ENCODE measurements around the gene ME2. TPM values are rescaled to one million over a fixed set of nuclear protein-coding genes. Genes with fewer than 3 reads are reported as not detected.
"Not testable (repeated sequence)": the region's sequence is repeated elsewhere in the genome, so short reads cannot be mapped to it uniquely, and the experiment has no call there.

ME2 gene
- total RNA-seq, 4 donors from 2014 or later = 32.6 to 55.8 (median 48.0) TPM

- Histone ChIP-seq H3K36me3 (peaks cover 0 to 20% (median 0%) of the 10 kb centered on the region in 3 donors), H3K27me3 (no peaks in the 10 kb centered on the region), H3K9me3 (no peaks in the 10 kb centered on the region), H3K4me3 (no peak overlapping the region), H3K4me1 (peaks cover 0 to 7% (median 0%) of the 10 kb centered on the region in 4 donors), H3K27ac (no peak overlapping the region)
- WGBS, 2 donors = 96 to 100% methylated on average over 3 of the region's 3 CpGs
- no peak for DNase-seq (ENCODE audit: low spot score in 2 of 2)
- TF ChIP-seq POLR2A (IDR thresholded peaks at IDR 0.05) (no peak), CTCF (IDR thresholded peaks at IDR 0.05) (no peak), EP300 (IDR thresholded peaks at IDR 0.05) (no peak)
These were observed 110.8 kb downstream of the ME2 start for GRCh38 chr18:50989711-50990110.

GRCh38 chr18:50992351-50992762 lies 113.4 kb downstream of the ME2 start:
- TF ChIP-seq POLR2A (IDR thresholded peaks at IDR 0.05) = no peak
- no peak for TF ChIP-seq EP300 (IDR thresholded peaks at IDR 0.05)
- TF ChIP-seq CTCF (IDR thresholded peaks at IDR 0.05) = no peak
- WGBS, 2 donors = 52% methylated on average over 3 of the region's 3 CpGs
- no peaks in the 10 kb centered on the region for H3K27me3 ChIP-seq
- peaks cover 0 to under 1% (median 0%) of the 10 kb centered on the region in 4 donors for H3K4me1 ChIP-seq
- H3K36me3 ChIP-seq = peaks cover 0 to 11% (median 0%) of the 10 kb centered on the region in 3 donors
- H3K27ac ChIP-seq = no peak overlapping the region
- H3K9me3 ChIP-seq = no peaks in the 10 kb centered on the region
- no peak overlapping the region for H3K4me3 ChIP-seq
- DNase-seq (ENCODE audit: low spot score in 2 of 2) = no peak

GRCh38 chr18:50994031-50994430 lies 115.1 kb downstream of the ME2 start:
- Histone ChIP-seq H3K9me3 (no peaks in the 10 kb centered on the region), H3K27ac (no peak overlapping the region), H3K36me3 (no peaks in the 10 kb centered on the region), H3K27me3 (no peaks in the 10 kb centered on the region), H3K4me3 (no peak overlapping the region), H3K4me1 (no peaks in the 10 kb centered on the region)
- TF ChIP-seq POLR2A (IDR thresholded peaks at IDR 0.05) (no peak), CTCF (IDR thresholded peaks at IDR 0.05) (no peak), EP300 (IDR thresholded peaks at IDR 0.05) (no peak)
- DNase-seq (ENCODE audit: low spot score in 2 of 2) = no peak
- WGBS, 2 donors = 76 to 80% methylated on average over 2 of the region's 2 CpGs

- not testable (repeated sequence) for H3K27ac ChIP-seq; H3K27me3 ChIP-seq; DNase-seq (ENCODE audit: low spot score in 2 of 2); H3K9me3 ChIP-seq; H3K4me1 ChIP-seq; H3K4me3 ChIP-seq
- WGBS, 2 donors = 97% methylated on average over 2 of the region's 2 CpGs
- peaks cover 0 to 22% (median 0%) of the 10 kb centered on the region in 3 donors for H3K36me3 ChIP-seq
These were observed 124.3 kb downstream of the ME2 start for GRCh38 chr18:51003174-51003573.

Small RNAs within 50 kb of the gene (small RNA-seq; reads per million reads assigned to genes)
- not detected for gene RF00019

Other genes starting within 250 kb of the ME2 start
- 1 to 10 TPM in 3 of 4 donors, under 1 TPM in 1; 0.63 to 2.0 (median 1.4) TPM for gene MRO, start 59.1 kb upstream of the ME2 start, total RNA-seq
- gene ELAC1, start 88.9 kb downstream of the ME2 start, total RNA-seq = 10 to 100 TPM in 1 of 4 donors, 1 to 10 TPM in 3; 2.9 to 11.6 (median 5.2) TPM
- gene SMAD4, start 151.1 kb downstream of the ME2 start, total RNA-seq = 100 to 1,000 TPM; 100 to 182 (median 148) TPM

Measured in tibial nerve (tissue), 4 donors.